ENCODE results near the gene OSBPL10.

The OSBPL10 gene

GRCh38 chr3:31819441-31819840 lies 161.6 kb downstream of the OSBPL10 start:
- Histone ChIP-seq H3K4me2 (ENCODE audit: low read depth, low read length, poor library complexity, severe bottlenecking) (no peak overlapping the region), H3K79me2 (ENCODE audit: insufficient read depth, low read length) (no peaks in the 10 kb centered on the region), H3K9ac (ENCODE audit: low read depth, low read length, poor library complexity, severe bottlenecking) (no peak overlapping the region), H3F3A (ENCODE audit: low read depth) (no peaks in the 10 kb centered on the region), H3K36me3 (ENCODE audit: insufficient read depth, low read length) (no peaks in the 10 kb centered on the region), H2AFZ (ENCODE audit: low read length) (no peak overlapping the region), H3K4me1 (ENCODE audit: insufficient read depth, low read length, poor library complexity, severe bottlenecking) (no peaks in the 10 kb centered on the region), H4K20me1 (ENCODE audit: insufficient read depth, low read length, poor library complexity, severe bottlenecking) (no peaks in the 10 kb centered on the region), H3K27me3 (ENCODE audit: insufficient read depth, low read length, poor library complexity, severe bottlenecking) (no peaks in the 10 kb centered on the region), H3K9me2 (replicated peaks; ENCODE audit: low read depth, low read length) (no peaks in the 10 kb centered on the region), H3K9me3 (ENCODE audit: insufficient read depth, low read depth, low read length) (no peaks in the 10 kb centered on the region), H3K4me3 (ENCODE audit: low read length, poor library complexity, severe bottlenecking) (no peak overlapping the region)
- TF ChIP-seq, protein P1, sequence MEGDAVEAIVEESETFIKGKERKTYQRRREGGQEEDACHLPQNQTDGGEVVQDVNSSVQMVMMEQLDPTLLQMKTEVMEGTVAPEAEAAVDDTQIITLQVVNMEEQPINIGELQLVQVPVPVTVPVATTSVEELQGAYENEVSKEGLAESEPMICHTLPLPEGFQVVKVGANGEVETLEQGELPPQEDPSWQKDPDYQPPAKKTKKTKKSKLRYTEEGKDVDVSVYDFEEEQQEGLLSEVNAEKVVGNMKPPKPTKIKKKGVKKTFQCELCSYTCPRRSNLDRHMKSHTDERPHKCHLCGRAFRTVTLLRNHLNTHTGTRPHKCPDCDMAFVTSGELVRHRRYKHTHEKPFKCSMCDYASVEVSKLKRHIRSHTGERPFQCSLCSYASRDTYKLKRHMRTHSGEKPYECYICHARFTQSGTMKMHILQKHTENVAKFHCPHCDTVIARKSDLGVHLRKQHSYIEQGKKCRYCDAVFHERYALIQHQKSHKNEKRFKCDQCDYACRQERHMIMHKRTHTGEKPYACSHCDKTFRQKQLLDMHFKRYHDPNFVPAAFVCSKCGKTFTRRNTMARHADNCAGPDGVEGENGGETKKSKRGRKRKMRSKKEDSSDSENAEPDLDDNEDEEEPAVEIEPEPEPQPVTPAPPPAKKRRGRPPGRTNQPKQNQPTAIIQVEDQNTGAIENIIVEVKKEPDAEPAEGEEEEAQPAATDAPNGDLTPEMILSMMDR (conservative IDR thresholded peaks at IDR 0.05; ENCODE audit: low read length) = no peak
- TF ChIP-seq EZH2phosphoT487 (IDR thresholded peaks at IDR 0.05; ENCODE audit: borderline replicate concordance) = no peak

DNA sequence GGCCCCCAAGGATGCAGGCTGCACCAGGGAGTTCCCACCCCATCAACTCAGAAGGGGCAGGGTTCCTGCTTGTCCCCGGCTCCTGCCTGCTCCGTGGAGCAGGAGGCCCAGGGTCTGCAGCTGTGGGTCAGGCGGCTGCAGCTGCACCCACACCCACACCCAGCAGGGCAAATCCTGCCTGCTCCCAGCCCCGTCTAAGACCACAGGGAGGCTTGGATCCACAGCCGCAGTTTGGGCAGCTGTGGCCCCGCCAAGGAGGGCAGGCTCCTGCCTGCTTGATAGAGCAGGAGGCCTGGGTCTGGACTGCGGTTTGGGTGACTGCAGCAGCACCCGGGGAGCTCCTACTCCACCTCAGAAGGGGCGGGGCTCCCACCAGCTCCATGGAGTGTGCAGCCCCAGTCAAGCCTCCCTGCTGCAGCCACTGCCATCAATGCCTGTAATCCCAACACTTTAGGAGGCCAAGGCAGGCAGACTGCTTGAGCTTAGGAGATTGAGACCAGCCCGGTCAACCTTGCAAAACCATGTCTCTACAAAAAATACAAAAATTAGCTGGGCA lies 163.6 kb downstream of the OSBPL10 start:
- Histone ChIP-seq H3K4me1 (ENCODE audit: insufficient read depth, low read length, poor library complexity, severe bottlenecking) (no peaks in the 10 kb centered on the region), H3F3A (ENCODE audit: low read depth) (no peaks in the 10 kb centered on the region), H3K9me2 (replicated peaks; ENCODE audit: low read depth, low read length) (no peaks in the 10 kb centered on the region), H3K79me2 (ENCODE audit: insufficient read depth, low read length) (no peaks in the 10 kb centered on the region), H3K9me3 (ENCODE audit: insufficient read depth, low read depth, low read length) (no peaks in the 10 kb centered on the region), H3K9ac (ENCODE audit: low read depth, low read length, poor library complexity, severe bottlenecking) (no peak overlapping the region), H4K20me1 (ENCODE audit: insufficient read depth, low read length, poor library complexity, severe bottlenecking) (no peaks in the 10 kb centered on the region), H2AFZ (ENCODE audit: low read length) (no peak overlapping the region), H3K36me3 (ENCODE audit: insufficient read depth, low read length) (no peaks in the 10 kb centered on the region), H3K27me3 (ENCODE audit: insufficient read depth, low read length, poor library complexity, severe bottlenecking) (no peaks in the 10 kb centered on the region), H3K4me3 (ENCODE audit: low read length, poor library complexity, severe bottlenecking) (no peak overlapping the region), H3K4me2 (ENCODE audit: low read depth, low read length, poor library complexity, severe bottlenecking) (no peak overlapping the region)
- TF ChIP-seq EZH2phosphoT487 (IDR thresholded peaks at IDR 0.05; ENCODE audit: borderline replicate concordance) = no peak
- TF ChIP-seq, protein P1 (conservative IDR thresholded peaks at IDR 0.05; ENCODE audit: low read length) = no peak

DNA sequence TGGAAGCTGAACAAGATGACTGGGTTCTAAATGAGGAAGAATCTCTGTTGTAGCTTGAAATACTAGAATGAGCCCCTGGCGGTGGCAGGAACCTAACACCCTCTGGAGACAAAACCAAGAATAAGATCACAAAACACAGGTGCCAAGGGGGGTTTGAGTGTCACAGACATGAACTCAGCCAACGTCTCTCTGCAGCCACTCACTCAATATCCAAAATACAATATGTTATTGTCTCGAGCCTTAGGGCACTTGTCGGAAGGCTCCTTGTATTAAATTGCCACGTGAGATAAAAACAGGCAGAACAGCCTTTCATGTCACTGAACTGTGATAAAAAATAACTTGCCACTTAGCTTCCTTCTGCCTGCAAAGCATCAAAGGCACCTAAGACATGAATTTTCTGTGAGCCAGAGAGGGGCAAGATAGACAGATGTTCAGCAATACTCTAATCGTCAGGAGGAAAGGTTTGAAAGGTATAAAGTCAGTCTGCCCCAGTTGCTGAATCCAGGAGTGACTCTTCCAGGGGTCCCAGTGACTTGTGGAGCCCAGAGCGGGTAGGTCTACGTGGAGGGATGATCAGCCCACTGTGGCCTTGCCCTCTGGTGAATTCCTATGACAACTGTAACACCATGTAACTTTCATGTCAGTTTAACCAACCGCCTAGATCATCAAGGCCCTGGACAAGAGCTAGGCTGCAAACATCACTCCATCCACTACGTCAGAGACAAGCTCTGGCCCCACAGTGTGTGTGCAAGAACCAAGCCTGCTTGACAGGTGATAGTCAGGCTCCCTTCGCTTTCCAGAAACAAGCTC lies 165.2 kb downstream of the OSBPL10 start:
- Histone ChIP-seq H3K27me3 (ENCODE audit: insufficient read depth, low read length, poor library complexity, severe bottlenecking) (no peaks in the 10 kb centered on the region), H3K4me1 (ENCODE audit: insufficient read depth, low read length, poor library complexity, severe bottlenecking) (no peaks in the 10 kb centered on the region), H3F3A (ENCODE audit: low read depth) (no peaks in the 10 kb centered on the region), H3K9ac (ENCODE audit: low read depth, low read length, poor library complexity, severe bottlenecking) (no peak overlapping the region), H3K9me2 (replicated peaks; ENCODE audit: low read depth, low read length) (no peaks in the 10 kb centered on the region), H3K4me2 (ENCODE audit: low read depth, low read length, poor library complexity, severe bottlenecking) (no peak overlapping the region), H3K36me3 (ENCODE audit: insufficient read depth, low read length) (no peaks in the 10 kb centered on the region), H3K4me3 (ENCODE audit: low read length, poor library complexity, severe bottlenecking) (no peak overlapping the region), H4K20me1 (ENCODE audit: insufficient read depth, low read length, poor library complexity, severe bottlenecking) (no peaks in the 10 kb centered on the region), H2AFZ (ENCODE audit: low read length) (no peak overlapping the region), H3K9me3 (ENCODE audit: insufficient read depth, low read depth, low read length) (no peaks in the 10 kb centered on the region), H3K79me2 (ENCODE audit: insufficient read depth, low read length) (no peaks in the 10 kb centered on the region)
- TF ChIP-seq, protein P1 (conservative IDR thresholded peaks at IDR 0.05; ENCODE audit: low read length) = no peak
- no peak for TF ChIP-seq EZH2phosphoT487 (IDR thresholded peaks at IDR 0.05; ENCODE audit: borderline replicate concordance)

Data from Loucy (cell line).